KG1 (cell line): ENCODE measurements around the gene IKZF3.
"Not testable (repeated sequence)": the region's sequence is repeated elsewhere in the genome, so short reads cannot be mapped to it uniquely, and the experiment has no call there.

ENCODE experiments used
- DNase-seq: peaks from one replicate; lab custom pipeline; 2025; lab: John Stamatoyannopoulos, UW

The IKZF3 gene

DNA sequence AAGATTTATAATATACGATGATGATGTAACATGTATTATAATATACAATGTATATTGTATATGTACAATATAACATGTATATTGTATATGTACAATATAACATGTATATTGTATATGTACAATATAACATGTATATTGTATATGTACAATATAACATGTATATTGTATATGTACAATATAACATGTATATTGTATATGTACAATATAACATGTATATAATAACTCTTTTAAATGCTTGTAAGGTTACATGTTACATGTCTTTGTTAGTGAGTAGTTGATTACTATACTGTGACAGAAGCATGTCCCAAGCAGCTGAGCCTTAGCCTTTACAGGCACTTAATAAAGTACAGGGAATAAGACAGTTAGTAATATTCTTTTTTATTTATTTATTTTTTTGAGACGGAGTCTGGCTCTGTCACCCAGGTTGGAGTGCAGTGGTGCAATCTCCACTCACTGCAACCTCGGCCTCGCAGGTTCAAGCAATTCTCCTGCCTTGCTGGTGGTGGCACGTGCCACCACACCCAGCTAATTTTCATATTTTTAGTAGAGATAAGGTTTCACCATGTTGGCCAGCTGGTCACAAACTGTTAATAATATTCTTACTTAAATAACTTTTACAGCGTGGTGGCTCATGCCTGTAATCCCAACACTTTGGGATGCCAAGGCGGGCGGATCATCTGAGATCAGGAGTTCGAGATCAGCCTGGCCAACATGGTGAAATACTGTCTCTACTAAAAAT is 8.0 kb downstream of the IKZF3 start:
- DNase-seq: not testable (repeated sequence)

DNA sequence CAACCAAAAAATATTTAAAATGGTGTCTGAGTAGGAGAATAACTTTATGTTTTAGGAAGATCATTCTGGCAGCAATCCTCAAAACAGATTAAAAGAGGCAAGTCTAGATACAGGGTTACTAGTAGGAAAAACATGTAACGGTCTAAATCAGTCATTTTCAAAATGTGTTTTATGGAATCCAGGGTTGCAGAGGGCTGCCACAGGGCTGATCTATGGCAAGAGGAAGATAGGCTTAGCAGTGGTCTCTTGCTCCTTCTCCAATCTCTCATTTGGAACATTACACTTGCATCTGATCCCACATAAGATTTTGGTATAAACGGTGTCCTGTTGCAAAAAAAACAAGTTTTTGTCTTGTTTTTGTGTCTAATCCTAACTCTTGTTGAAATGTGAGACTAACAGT is 9.2 kb downstream of the IKZF3 start:
- DNase-seq: no peak

DNA sequence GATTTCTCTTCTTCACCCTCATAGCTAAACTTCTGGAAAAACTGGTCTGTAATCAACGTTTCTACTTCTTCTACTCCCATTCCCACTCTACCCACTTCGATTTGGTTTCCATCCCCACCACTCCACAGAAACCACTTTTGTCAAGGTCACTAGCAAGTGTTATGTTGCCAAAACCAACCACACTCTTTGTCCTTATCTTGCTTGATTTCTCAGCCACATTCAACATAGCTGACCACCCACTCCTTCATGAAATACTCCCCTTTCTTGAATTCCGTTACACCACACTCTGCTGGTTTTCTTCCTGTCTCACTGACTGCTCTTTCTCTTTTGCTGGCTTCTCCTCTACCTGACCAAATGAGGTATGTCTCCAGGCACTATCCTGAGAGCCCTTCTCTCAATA is 11.9 kb downstream of the IKZF3 start:
- DNase-seq: no peak

DNA sequence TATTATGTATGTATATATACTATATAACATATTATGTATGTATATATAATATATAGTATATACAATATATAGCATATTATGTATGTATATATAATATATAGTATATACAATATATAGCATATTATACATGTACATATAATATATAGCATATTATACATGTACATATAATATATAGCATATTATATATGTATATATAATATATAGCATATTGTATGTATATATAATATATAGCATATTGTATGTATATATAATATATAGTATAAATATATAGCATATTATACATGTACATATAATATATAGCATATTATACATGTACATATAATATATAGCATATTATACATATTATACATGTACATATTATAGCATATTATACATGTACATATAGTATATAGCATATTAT is 13.9 kb downstream of the IKZF3 start:
- DNase-seq: not testable (repeated sequence)

DNA sequence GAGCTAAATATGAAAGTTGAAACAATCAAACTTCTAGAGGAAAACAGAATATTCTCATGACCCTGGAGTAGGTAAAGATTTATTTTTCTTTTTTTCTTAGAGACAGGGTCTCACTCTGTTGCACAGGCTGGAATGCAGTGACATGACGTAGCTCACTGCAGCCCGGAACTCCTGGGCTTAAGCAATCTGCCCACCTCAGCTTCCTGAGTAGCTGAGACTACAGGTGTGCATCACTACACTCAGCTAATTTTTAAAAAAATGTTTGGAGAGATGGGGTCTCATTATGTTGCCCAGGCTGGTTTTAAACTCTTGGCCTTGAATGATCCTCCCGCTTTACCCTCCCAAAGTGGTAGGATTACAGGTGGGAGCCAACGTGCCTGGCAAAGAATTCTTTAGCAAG is 15.5 kb downstream of the IKZF3 start:
- no peak for DNase-seq

DNA sequence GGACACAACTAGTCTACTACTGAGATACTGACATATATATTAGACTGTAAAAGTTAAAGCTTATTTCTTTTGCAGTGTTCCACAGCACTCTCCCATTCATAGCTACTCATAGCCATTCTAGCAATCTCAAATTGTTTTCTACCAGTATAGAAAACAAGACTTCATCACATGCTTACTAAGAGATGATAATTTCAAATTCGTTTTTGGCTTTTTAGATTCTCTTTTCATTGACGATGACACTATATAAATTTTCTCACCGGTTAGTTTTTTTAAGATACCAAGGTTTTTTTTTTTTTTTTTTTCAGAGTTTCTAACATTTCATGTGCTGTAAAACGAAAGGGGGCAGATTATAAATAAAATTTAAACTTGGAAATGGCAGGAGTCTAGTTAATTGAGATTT is 17.9 kb downstream of the IKZF3 start:
- DNase-seq: no peak

DNA sequence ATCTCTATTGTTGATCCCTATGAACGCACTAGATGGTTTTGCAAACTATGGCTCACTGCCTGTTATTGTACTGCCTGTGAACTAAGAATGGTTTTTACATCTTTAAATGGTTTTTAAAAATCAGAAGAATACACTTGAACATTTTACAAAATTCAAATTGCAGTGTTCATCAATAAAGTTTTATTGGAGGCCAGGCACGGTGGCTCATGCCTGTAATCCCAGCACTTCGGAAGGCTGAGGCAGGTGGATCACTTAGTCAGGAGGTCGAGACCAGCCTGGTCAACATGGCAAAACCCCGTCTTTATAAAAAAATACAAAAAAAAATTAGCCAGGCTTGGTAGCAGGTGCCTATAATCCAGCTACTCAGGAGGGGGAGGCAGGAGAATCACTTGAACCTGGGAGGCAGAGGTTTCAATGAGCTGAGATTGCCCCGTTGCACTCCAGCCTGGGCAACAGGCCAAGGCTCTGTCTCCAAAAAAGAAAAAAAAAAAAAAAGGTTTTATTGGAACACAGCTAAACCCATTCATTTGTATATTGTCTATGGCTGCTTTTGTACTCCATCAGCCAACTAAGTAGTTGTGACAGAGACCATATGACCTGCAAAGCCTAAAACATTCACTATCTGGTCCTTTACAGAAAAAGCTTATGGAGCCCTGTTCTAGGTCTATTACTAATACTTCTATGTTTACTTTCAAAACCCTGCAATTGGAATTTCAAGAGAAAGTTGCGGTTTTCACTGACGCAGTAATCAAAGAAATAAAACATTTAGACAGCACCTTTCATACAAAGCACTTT is 18.9 kb downstream of the IKZF3 start:
- DNase-seq: no peak

DNA sequence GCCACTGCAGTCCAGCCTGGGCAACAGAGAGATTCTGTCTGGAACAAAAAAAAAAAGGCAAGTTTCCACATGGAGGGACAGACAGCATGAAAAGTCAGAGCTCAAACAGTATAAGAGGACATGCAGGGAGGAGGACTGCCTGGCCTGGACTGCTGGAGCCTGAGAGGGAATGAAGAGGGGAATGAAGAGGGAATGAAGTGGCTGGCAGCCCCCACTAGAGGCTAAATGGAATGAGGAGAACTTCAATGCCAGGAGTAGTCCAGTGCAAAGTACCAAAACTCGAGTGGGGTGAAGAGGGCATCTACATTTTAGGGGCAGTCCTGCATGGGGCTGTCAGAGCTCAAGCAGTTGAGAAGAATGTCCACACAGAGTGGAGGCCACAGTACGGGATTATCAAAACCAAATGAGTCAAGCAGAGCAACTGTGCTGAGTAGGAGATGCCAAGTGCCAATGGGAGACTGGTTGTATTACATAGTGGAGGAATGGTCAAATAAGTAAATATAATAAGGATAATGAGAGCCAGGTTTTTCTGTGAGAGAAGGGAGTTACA is 22.9 kb downstream of the IKZF3 start:
- no peak for DNase-seq

DNA sequence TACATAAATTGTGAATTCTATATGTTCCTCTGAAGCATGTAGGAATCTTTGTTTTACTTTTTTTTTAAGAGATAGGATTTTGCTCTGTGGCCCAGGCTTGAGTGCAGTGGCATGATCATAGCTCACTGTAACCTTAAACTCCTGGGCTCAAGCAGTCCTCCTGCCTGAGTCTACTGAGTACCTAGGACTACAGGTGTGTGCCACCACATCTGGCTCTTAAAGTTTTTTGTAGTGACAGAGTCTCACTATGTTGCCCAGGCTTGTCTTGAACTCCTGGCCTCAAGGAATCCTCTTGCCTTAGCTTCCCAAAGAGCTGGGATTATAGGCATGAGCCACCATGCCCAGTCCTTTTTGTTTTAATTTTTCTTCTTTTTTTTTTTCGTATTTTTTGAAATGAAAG is 25.3 kb downstream of the IKZF3 start:
- DNase-seq: no peak

DNA sequence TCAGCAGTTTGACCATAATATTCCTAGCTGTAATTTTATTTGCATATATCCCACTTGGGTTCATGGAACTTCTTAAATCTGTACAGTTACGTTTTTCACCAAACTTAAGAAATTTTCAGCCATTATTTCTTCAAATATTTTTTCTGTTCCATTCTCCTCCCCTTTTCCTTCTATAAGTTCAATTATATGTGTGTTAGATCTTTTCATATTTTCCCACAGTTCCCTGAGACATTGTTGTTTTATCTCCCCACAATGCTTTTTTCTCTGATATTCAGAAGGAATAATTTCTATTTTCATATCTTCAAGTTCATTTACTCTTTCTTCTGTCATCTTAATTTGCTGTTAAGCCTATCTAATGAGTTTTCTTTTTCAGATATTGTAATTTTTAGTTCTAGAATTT is 26.1 kb downstream of the IKZF3 start:
- DNase-seq: no peak

DNA sequence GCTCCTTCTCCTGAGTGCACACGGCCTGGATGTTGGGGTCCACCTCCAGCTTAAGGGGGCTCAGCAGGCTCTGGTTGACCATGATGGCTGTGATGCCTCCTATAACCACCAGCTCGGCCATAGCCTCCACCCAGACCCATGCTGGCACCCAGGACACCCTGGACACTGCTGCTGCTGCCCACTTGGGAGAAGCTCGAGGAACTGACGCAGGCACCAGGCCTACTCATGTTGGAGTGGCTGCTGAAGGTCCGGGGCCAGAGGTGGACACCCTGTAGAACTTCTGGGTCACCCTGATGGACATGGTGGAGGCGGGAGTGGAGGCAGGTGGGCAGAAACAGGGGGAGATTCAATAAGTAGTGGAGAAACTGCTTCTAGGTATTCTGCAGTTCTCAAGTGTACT is 28.0 kb downstream of the IKZF3 start:
- no peak for DNase-seq

DNA sequence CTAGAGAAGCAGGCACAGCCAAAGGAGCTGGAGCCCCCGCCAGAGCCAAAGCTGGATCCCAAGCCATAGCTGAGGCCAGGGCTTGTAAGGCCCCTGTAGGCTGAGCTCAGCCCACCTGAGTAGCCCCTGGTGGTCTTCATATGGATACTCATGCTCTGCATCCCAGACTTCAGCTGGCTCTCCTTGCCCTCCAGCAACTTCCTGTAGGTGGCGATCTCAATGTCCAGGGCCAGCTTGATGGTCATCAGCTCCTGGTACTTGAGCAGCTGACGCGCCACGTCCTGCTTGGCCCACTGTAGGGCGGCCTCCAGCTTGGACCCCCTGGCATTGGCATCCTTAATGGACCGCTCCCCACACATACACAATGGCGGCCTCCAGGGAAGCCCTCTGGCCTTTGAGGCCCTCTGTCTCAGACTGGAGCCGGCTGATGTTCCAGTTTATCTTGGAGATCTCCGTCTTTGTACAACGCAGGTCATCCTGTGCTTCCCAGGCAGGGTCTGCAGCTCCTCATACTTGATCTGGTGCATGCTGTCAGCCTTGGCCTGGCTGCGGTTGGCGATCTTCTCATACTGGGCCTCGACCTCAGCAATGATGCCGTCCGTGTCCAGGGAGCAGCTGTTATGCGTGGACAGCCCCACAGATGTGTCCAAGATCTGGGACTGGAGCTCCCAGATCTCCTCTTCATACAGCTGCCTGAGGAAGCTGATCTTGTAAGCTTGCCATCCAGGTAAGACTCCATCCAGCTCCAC is 28.9 kb downstream of the IKZF3 start:
- DNase-seq: no peak

DNA sequence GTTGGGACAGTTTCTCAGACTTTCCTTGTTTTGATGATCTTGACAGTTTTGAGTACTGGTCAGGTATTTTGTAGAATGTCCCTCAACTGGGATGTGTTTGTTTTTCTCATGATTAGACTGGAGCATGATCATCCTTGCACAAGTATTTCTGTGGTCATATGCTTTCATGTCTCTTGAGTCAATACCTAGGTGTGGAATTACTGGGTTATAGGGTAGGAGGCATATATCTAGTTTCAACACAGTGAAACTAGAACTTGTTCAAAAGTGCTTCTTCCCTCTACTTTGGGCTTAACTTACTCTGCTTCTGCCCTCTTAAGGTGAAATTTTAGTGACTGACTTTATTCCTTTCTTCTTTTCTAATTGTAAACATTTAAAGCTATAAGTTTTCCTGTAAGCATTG is 30.1 kb downstream of the IKZF3 start:
- no peak for DNase-seq

DNA sequence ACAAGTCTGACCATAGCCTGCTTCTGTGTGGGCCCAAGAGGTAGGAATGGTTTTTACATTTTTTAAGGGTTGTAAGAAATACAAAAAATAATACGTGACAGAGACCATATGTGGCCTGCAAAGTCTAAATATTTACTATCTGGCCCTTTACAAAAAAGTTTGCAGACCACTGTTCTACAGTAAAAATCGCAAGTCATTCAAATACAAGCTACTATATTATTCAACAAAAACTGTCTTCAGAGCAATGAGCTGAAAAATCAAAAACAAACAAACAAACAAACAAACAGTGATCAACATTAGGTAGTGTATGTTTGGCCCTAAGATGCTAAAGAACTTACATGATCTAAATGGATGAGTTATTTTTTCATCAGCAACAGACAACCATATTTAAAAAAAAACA is 32.5 kb downstream of the IKZF3 start:
- no peak for DNase-seq

DNA sequence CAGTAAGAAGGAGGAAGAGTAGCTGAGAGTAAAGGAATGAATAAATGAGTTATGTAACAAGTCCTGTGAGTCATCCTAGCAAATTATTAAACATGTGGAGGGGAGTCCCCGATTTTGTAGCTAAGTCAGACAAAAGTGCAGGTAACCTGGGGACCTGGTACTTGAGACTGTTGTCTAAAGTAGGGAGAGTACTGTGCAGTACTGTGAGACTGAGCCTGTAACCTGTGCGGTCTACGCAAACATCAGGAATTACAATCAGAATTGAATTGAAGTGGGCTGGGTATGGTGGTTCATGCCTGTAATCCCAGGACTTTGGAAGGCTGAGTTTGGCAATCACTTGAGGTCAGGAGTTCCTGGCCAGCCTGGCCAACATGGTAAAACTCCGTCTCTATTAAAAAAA is 35.7 kb downstream of the IKZF3 start:
- no peak for DNase-seq

DNA sequence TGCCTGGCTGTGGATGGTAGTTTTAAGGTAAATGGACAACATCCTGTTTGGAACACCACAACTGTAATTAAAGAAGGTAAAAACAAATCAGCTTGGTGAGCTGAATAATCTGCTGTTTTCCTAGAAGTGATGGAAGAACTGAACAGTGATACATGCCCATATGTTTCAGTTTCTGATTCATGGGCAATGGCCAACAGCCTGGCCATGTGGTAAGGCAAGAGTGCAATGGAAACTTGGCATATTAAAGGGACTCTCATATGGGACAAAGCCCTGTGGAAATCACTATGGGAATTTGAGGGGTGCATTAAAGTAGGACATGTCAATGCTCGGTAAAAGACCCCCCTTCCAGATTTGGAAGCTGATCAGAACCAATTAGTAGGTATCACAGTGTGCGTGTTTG is 37.8 kb downstream of the IKZF3 start:
- DNase-seq: no peak

DNA sequence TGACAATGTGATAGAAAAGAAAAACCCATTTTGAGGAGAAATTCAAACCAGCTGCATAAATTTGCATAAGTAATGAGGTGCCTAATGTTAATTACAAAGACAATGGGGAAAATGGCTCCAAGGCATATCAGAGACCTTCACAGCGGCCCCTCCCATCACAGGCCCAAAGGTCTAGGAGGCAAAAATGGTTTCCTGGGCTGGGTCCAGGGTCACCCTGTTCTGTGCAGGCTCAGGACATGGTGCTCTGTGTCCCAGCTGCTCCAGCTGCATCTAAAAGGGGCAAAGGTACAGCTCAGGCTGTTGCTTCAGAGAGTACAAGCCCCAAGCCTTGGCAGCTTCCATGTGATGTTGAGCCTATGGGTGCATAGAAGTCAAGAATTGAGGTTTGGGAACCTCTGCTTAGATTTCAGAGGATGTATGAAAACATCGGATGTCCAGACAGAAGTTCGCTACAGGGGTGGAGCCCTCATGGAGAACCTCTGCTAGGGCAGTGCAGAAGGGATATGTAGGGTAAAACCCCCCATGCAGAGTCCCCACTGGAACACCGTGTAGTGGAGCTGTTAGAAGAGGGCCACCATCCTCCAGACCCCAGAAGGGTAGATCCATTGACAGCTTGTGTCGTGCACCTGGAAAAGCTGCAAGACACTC is 40.6 kb downstream of the IKZF3 start:
- DNase-seq: no peak

DNA sequence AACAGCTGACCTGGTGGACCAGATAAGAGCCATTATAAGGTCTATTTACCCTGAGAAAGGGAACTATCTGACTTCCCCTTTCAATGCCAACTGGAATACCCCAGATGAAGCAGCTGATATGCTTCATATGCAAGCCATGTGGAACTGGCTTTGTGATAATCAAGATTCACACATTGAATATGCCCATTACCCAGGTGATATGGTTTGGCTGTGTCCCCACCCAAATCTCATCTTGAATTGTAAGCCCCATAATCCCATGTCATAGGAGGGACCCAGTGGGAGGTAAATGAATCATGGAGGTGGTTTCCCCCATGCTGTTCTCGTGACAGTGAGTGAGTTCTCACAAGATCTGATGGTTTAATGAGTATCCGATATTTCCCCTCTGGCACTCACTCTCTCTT is 42.1 kb downstream of the IKZF3 start:
- no peak for DNase-seq

DNA sequence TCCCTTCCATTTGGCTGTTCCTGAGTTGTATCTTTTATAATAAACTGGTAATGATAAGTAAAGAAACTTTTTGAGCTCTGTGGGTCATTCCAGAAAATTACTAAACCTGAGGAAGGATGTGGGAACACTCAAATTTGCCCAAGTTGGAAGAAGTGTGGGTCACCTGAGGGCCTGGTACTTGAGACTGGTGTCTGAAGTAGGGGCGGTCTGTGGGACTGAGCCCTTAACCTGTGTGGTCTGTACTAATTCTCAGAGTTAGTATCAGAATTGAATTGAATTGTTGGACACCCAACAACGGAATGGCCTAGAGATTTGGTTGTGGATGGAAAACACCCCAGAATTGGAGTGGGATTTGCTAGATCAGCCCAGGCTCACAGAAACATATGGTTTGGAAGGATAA is 43.1 kb downstream of the IKZF3 start:
- no peak for DNase-seq

DNA sequence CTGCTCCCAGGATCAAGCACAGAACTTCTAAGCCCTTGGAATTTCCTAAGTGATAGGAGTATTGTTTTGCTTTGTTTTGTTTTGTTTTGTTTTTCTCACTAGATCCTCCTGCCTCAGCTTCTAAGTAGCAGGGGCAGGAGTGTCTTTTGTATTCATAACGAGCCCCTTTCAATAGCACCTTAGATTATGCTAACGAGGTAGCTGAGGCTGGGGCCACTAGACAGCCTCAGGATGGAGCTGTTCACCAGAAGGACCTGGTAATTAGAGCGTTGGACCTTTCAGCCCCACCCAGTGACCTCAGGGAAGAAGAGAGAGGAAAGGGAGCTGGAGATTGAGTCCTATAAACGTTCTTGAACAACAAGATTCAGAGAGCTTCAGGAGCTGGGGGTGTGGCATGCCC is 43.6 kb downstream of the IKZF3 start:
- no peak for DNase-seq

DNA sequence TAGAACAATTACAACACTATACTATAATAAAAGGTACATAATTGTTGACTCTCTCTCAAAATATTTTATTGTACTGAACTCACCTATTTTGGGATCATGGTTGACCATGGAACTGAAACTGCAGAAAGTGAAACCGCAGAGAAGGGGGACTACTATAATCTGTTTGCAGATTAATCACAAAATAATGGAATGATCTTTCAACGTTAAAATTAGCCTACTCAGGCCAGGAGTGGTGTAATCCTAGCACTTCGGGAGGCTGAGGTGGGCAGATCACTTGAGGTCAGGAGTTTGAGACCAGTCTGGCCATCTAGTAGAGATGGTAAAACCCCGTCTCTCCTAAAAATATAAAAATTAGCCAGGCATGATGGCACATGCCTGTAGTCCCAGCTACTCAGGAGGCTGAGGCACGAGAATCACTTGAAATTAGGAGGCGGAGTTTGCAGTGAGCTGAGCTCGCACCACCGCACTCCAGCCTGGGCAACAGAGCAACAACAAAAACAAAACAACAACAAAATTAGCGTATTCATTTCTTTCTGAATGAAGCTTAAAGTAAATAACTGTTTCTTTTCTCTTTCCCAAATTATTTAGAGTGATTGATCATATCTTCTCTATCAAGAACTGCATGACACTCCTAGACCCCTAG is 45.6 kb downstream of the IKZF3 start:
- no peak for DNase-seq

DNA sequence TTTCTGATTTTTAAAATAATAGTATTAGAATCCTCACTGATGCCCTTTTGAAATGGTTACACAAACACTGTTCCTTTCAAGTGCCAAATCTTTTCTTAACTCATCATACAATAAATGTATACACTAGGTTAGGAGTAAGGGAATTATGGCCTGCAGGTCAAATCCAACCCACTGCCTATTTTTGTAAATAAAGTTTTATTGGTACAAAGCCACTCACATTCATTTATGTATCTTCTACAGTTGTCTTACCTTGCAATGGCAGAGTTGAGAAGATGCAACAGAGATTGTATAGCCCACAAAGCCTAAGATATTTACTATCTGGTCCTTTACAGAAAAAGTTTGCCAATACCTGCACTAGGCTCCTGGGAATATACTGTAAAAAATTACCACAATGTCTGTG is 47.8 kb downstream of the IKZF3 start:
- DNase-seq: no peak
